SJCRH30 (cell line): ENCODE data around the gene ASPDH. TPM values are rescaled to one million over a fixed set of nuclear protein-coding genes. Genes with fewer than 3 reads are reported as not detected.
"Not testable (repeated sequence)": the region's sequence is repeated elsewhere in the genome, so short reads cannot be mapped to it uniquely, and the experiment has no call there.

Experiments
- DNase-seq, 2 experiments: peaks; one replicate each; pipeline ENCODE4 v3.0.0-alpha.2; 2015 to 2020
- H3K27ac ChIP-seq: fragments of 250-450 bp; sonication (Bioruptor Pico); 2 replicates; pipeline ENCODE4 v1.5.1; 2020; ENCODE audit warnings: mild to moderate bottlenecking, moderate library complexity
- H3K27me3 ChIP-seq: fragments of 250-450 bp; sonication (Bioruptor Pico); 2 replicates; pipeline ENCODE4 v1.5.1; 2020; ENCODE audit warnings: mild to moderate bottlenecking, moderate library complexity
- H3K36me3 ChIP-seq: fragments of 250-450 bp; sonication (Bioruptor Pico); 2 replicates; pipeline ENCODE4 v1.5.1; 2020; ENCODE audit warnings: mild to moderate bottlenecking, moderate library complexity
- H3K4me1 ChIP-seq: fragments of 250-450 bp; sonication (Bioruptor Pico); 2 replicates; pipeline ENCODE4 v1.5.1; 2020; ENCODE audit warnings: mild to moderate bottlenecking, moderate library complexity
- H3K4me3 ChIP-seq: fragments of 250-450 bp; sonication (Bioruptor Pico); 2 replicates; pipeline ENCODE4 v1.5.1; 2020; ENCODE audit warnings: mild to moderate bottlenecking, moderate library complexity
- H3K9me3 ChIP-seq: fragments of 250-450 bp; sonication (Bioruptor Pico); replicated peaks from 2 replicates; pipeline ENCODE4 v1.5.1; 2020; ENCODE audit warnings: mild to moderate bottlenecking, moderate library complexity
- total RNA-seq: library from RNA; depleted of rRNA; stranded (reverse); fragments of >200 nt; shearing (Covaris generic); gene quantifications from 2 replicates; pipeline ENCODE4 v1.2.3, GENCODE V29; 2014

Gene ASPDH
- total RNA-seq, 1 experiment from 2014 or later, result not detected

- no peak for DNase-seq
- H3K4me3 ChIP-seq, result no peak overlapping the region
- no peaks in the 10 kb centered on the region for H3K27me3 ChIP-seq
- peaks cover 8% of the 10 kb centered on the region; the same call in 1 of the 2 replicates for H3K9me3 ChIP-seq
- H3K27ac ChIP-seq, result no peak overlapping the region
- no peaks in the 10 kb centered on the region for H3K36me3 ChIP-seq
- H3K4me1 ChIP-seq, result peaks cover 10% of the 10 kb centered on the region; the same call in 1 of the 2 replicates
Observed at GRCh38 chr19:50534478-50534877, 20.8 kb upstream of the ASPDH start.

GRCh38 chr19:50532952-50533351 lies 19.2 kb upstream of the ASPDH start:
- H3K4me1 ChIP-seq, result peaks cover 14% of the 10 kb centered on the region; the same call in 1 of the 2 replicates
- H3K4me3 ChIP-seq, result no peak overlapping the region
- H3K9me3 ChIP-seq, result peaks cover 8% of the 10 kb centered on the region; the same call in 1 of the 2 replicates
- no peaks in the 10 kb centered on the region for H3K27me3 ChIP-seq
- no peak overlapping the region for H3K27ac ChIP-seq
- DNase-seq, result no peak
- H3K36me3 ChIP-seq, result no peaks in the 10 kb centered on the region

GRCh38 chr19:50531171-50531612 lies 17.5 kb upstream of the ASPDH start:
- no peak overlapping the region for H3K4me3 ChIP-seq
- peaks cover 8% of the 10 kb centered on the region; the same call in 1 of the 2 replicates for H3K9me3 ChIP-seq
- no peaks in the 10 kb centered on the region for H3K36me3 ChIP-seq
- H3K27ac ChIP-seq, result no peak overlapping the region
- H3K4me1 ChIP-seq, result peaks cover 9% of the 10 kb centered on the region; the same call in 1 of the 2 replicates
- DNase-seq, result no peak
- peaks cover 2% of the 10 kb centered on the region; the same call in 1 of the 2 replicates for H3K27me3 ChIP-seq

GRCh38 chr19:50528052-50528451 lies 14.3 kb upstream of the ASPDH start:
- not testable (repeated sequence) for H3K27me3 ChIP-seq, H3K9me3 ChIP-seq, H3K4me1 ChIP-seq, H3K36me3 ChIP-seq, DNase-seq, H3K4me3 ChIP-seq, H3K27ac ChIP-seq

GRCh38 chr19:50522881-50523280 lies 9.2 kb upstream of the ASPDH start:
- no peak overlapping the region for H3K27ac ChIP-seq
- H3K4me1 ChIP-seq, result no peaks in the 10 kb centered on the region
- H3K36me3 ChIP-seq, result no peaks in the 10 kb centered on the region
- H3K27me3 ChIP-seq, result peaks cover 4% of the 10 kb centered on the region; the same call in 1 of the 2 replicates
- H3K9me3 ChIP-seq, result no peaks in the 10 kb centered on the region
- no peak overlapping the region for H3K4me3 ChIP-seq
- DNase-seq, result no peak

- Histone ChIP-seq H3K27ac (no peak overlapping the region), H3K9me3 (no peaks in the 10 kb centered on the region), H3K4me3 (no peak overlapping the region), H3K36me3 (no peaks in the 10 kb centered on the region), H3K27me3 (no peaks in the 10 kb centered on the region; the same call in 1 of the 2 replicates), H3K4me1 (no peaks in the 10 kb centered on the region)
- DNase-seq, result no peak
Observed at GRCh38 chr19:50520822-50521465, 7.2 kb upstream of the ASPDH start.

- Histone ChIP-seq H3K4me3 (no peak overlapping the region), H3K4me1 (no peaks in the 10 kb centered on the region), H3K27ac (no peak overlapping the region), H3K36me3 (no peaks in the 10 kb centered on the region), H3K27me3 (peaks cover 6% of the 10 kb centered on the region; the same call in 1 of the 2 replicates), H3K9me3 (no peaks in the 10 kb centered on the region)
- DNase-seq, result no peak
Observed at GRCh38 chr19:50519006-50519575, 5.4 kb upstream of the ASPDH start.

- no peaks in the 10 kb centered on the region for H3K4me1 ChIP-seq
- H3K27ac ChIP-seq, result no peak overlapping the region
- no peaks in the 10 kb centered on the region for H3K36me3 ChIP-seq
- DNase-seq, result no peak
- no peaks in the 10 kb centered on the region for H3K9me3 ChIP-seq
- H3K4me3 ChIP-seq, result no peak overlapping the region
- H3K27me3 ChIP-seq, result peaks cover 6% of the 10 kb centered on the region; the same call in 1 of the 2 replicates
Observed at GRCh38 chr19:50518091-50519005, 4.6 kb upstream of the ASPDH start.

- H3K27ac ChIP-seq, result no peak overlapping the region
- H3K9me3 ChIP-seq, result no peaks in the 10 kb centered on the region
- H3K4me1 ChIP-seq, result no peaks in the 10 kb centered on the region
- H3K36me3 ChIP-seq, result no peaks in the 10 kb centered on the region
- DNase-seq, result no peak
- no peak overlapping the region for H3K4me3 ChIP-seq
- H3K27me3 ChIP-seq, result peaks cover 6% of the 10 kb centered on the region; the same call in 1 of the 2 replicates
Observed at GRCh38 chr19:50517704-50518075, 4.0 kb upstream of the ASPDH start.

- peaks cover 6% of the 10 kb centered on the region; the same call in 1 of the 2 replicates for H3K27me3 ChIP-seq
- DNase-seq, result no peak
- no peak overlapping the region for H3K4me3 ChIP-seq
- H3K4me1 ChIP-seq, result no peaks in the 10 kb centered on the region
- H3K36me3 ChIP-seq, result no peaks in the 10 kb centered on the region
- no peak overlapping the region for H3K27ac ChIP-seq
- no peaks in the 10 kb centered on the region for H3K9me3 ChIP-seq
Observed at GRCh38 chr19:50516964-50517703, 3.4 kb upstream of the ASPDH start.

GRCh38 chr19:50516456-50516855 lies 2.7 kb upstream of the ASPDH start:
- Histone ChIP-seq H3K27ac (no peak overlapping the region), H3K4me1 (no peaks in the 10 kb centered on the region), H3K4me3 (no peak overlapping the region), H3K9me3 (no peaks in the 10 kb centered on the region), H3K27me3 (peaks cover 6% of the 10 kb centered on the region; the same call in 1 of the 2 replicates), H3K36me3 (no peaks in the 10 kb centered on the region)
- DNase-seq, result no peak

GRCh38 chr19:50515168-50515561 lies 1.5 kb upstream of the ASPDH start:
- no peak for DNase-seq
- H3K27me3 ChIP-seq, result peaks cover 6% of the 10 kb centered on the region; the same call in 1 of the 2 replicates
- no peaks in the 10 kb centered on the region for H3K36me3 ChIP-seq
- H3K4me1 ChIP-seq, result peaks cover under 1% of the 10 kb centered on the region
- H3K9me3 ChIP-seq, result no peaks in the 10 kb centered on the region
- no peak overlapping the region for H3K4me3 ChIP-seq
- H3K27ac ChIP-seq, result no peak overlapping the region

GRCh38 chr19:50514346-50515167 lies 844 bp upstream of the ASPDH start:
- Histone ChIP-seq H3K4me3 (no peak overlapping the region), H3K27ac (no peak overlapping the region), H3K9me3 (no peaks in the 10 kb centered on the region), H3K4me1 (peaks cover 5% of the 10 kb centered on the region), H3K36me3 (no peaks in the 10 kb centered on the region), H3K27me3 (peaks cover 6% of the 10 kb centered on the region; the same call in 1 of the 2 replicates)
- DNase-seq, result no peak
